OCI-LY3 (cell line): ENCODE results near the gene TIAM2.

Experiments
- H2AFZ ChIP-seq: fragments of 200-600, 300-600 bp; shearing (Covaris generic); 2 replicates; pipeline ENCODE4 v1.6.0; 2014; ENCODE audit warnings: antibody characterized with exemption, low read depth, low read length
- H3K27ac ChIP-seq: fragments of 200-600, 300-600 bp; sonication (generic); 2 replicates; pipeline ENCODE4 v1.5.1; 2014; ENCODE audit warnings: mild to moderate bottlenecking, low read length, moderate library complexity, mixed read lengths
- H3K27me3 ChIP-seq: fragments of 200-600, 300-600 bp; sonication (generic); 2 replicates; pipeline ENCODE4 v1.6.1; 2014; ENCODE audit warnings: low read depth, low read length, mixed read lengths
- H3K36me3 ChIP-seq: fragments of 200-600, 300-600 bp; sonication (generic); replicated peaks from 2 replicates; pipeline ENCODE3; 2014; ENCODE audit warnings: low read depth, low read length, mixed read lengths
- H3K4me1 ChIP-seq: fragments of 300-600, 200-600 bp; sonication (generic); 2 replicates; pipeline ENCODE4 v1.6.1; 2014; ENCODE audit warnings: low read length, mixed read lengths
- H3K4me2 ChIP-seq: fragments of 200-600, 300-600 bp; sonication (generic); 2 replicates; pipeline ENCODE4 v1.6.1; 2014; ENCODE audit warnings: low read length, mixed read lengths
- H3K4me3 ChIP-seq: fragments of 300-600, 200-600 bp; sonication (generic); 2 replicates; pipeline ENCODE4 v1.5.1; 2014; ENCODE audit warnings: antibody characterized with exemption, mild to moderate bottlenecking, low read length, moderate library complexity
- H3K79me2 ChIP-seq: fragments of 300-600, 200-600 bp; shearing (Covaris generic); 2 replicates; pipeline ENCODE4 v1.6.1; 2014; ENCODE audit warnings: mild to moderate bottlenecking, low read length, mixed read lengths
- H3K9ac ChIP-seq: fragments of 300-600, 200-600 bp; shearing (Covaris generic); 2 replicates; pipeline ENCODE4 v1.6.0; 2014; ENCODE audit warnings: mild to moderate bottlenecking, low read length, moderate library complexity
- H3K9me3 ChIP-seq: fragments of 200-600, 300-600 bp; shearing (Covaris generic); 2 replicates; pipeline ENCODE4 v1.6.1; 2014; ENCODE audit warnings: low read length, mixed read lengths; ENCODE audit not compliant: insufficient read depth
- H4K20me1 ChIP-seq: fragments of 200-600, 300-600 bp; sonication (generic); 2 replicates; pipeline ENCODE4 v1.6.1; 2016; ENCODE audit warnings: low read length, mixed read lengths; ENCODE audit not compliant: insufficient read depth
- EZH2phosphoT487 ChIP-seq: fragments of 200-600 bp; shearing (Covaris generic); IDR thresholded peaks from 2 replicates; pipeline ENCODE4 v1.6.1; 2018; ENCODE audit warnings: antibody characterized with exemption, mixed run types, low read depth
- TF ChIP-seq, protein P1 (sequence below): fragments of 200-600, 300-600 bp; sonication (generic); IDR thresholded peaks from 2 replicates; pipeline ENCODE4 v1.5.1; 2014; ENCODE audit warnings: antibody characterized with exemption, low read length, low read depth

TIAM2 gene

DNA sequence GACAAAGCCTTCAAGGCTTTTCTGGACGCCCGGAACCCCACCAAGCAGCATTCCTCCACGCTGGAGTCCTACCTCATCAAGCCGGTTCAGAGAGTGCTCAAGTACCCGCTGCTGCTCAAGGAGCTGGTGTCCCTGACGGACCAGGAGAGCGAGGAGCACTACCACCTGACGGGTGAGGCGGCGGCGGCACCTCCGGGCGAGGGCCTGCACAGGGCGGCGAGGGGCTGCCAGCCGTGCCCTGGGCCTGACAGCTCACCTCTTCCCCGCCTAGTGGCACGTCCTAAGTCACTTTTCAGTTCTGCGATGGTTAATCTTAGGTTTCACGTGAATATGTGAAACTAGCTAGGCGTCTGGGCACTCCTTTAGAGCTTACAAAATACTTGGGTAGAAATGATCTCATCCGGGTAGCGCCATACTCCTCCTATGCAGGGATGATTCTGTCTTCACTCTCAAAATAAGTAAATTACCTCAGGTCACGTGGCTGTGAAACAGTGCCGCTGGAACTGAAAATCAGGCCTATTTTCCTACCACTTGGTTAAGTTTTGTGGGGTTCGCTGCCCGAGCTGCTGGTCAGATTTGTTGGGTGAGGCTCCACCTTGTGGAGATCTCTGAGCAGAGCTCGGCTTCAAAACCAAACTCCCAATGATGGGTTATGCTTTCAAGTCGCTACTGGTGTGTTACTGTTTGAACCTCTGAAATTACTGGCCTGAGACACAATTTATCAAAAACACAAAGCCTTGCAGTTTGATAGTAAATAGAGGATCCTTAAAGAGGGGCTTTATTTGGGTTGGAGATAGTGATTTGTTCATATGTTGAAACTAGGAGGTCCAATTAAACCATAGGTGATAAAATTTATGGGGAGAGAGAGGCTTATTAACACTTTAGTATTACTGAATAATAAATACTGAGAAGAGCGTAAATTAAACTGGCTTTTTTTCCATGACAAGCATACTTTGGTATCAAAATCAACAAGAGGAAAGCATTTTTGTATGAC lies 253.2 kb downstream of the TIAM2 start:
- Histone ChIP-seq H4K20me1 (no peaks in the 10 kb centered on the region), H3K4me2 (peak overlapping the region; percentile 75), H3K27ac (peak overlapping the region; percentile 88), H3K9ac (peak overlapping the region; percentile 63), H3K27me3 (no peaks in the 10 kb centered on the region), H3K4me1 (peaks cover 12% of the 10 kb centered on the region), H3K79me2 (no peaks in the 10 kb centered on the region), H3K9me3 (no peaks in the 10 kb centered on the region), H2AFZ (peak overlapping the region; percentile 48; the same call in 1 of the 2 replicates), H3K36me3 (peaks cover 3% of the 10 kb centered on the region), H3K4me3 (peak overlapping the region; percentile 76)
- TF ChIP-seq EZH2phosphoT487 = no peak
- TF ChIP-seq, protein P1, sequence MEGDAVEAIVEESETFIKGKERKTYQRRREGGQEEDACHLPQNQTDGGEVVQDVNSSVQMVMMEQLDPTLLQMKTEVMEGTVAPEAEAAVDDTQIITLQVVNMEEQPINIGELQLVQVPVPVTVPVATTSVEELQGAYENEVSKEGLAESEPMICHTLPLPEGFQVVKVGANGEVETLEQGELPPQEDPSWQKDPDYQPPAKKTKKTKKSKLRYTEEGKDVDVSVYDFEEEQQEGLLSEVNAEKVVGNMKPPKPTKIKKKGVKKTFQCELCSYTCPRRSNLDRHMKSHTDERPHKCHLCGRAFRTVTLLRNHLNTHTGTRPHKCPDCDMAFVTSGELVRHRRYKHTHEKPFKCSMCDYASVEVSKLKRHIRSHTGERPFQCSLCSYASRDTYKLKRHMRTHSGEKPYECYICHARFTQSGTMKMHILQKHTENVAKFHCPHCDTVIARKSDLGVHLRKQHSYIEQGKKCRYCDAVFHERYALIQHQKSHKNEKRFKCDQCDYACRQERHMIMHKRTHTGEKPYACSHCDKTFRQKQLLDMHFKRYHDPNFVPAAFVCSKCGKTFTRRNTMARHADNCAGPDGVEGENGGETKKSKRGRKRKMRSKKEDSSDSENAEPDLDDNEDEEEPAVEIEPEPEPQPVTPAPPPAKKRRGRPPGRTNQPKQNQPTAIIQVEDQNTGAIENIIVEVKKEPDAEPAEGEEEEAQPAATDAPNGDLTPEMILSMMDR = peak; percentile 80

DNA sequence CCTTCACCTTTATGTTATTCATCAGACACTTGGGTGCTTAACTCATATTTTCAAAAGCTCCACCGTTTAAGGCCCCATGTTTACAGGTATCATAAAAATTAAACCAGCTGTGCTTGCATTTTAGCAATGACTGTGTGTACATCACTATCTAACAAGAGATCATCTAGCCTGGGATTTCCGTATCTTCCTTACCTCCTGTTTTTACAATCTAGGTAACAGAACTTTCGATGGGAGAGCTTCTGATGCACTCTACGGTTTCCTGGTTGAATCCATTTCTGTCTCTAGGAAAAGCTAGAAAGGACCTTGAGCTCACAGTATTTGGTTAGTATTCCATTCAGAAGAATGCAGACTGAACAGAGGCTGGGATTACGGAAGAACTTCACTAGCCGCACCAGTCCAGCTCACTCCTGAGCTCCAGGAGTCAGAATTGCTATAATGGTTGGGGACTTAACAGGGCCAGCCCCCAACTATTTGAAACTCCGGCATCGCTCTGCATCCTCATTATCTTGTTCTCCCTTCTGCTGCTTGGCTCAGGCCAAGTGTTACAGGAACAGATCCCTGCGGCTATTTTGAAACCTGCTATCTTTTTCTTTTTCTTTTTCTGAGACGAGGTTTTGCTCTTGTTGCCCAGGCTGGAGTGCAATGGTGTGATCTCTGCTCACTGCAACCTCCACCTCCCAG lies 255.7 kb downstream of the TIAM2 start:
- Histone ChIP-seq H3K4me2 (no peak overlapping the region), H3K9ac (no peak overlapping the region), H3K9me3 (no peaks in the 10 kb centered on the region), H3K36me3 (peaks cover 14% of the 10 kb centered on the region), H3K79me2 (no peaks in the 10 kb centered on the region), H3K4me1 (peaks cover 12% of the 10 kb centered on the region), H3K4me3 (no peak overlapping the region), H4K20me1 (no peaks in the 10 kb centered on the region), H2AFZ (no peak overlapping the region), H3K27me3 (no peaks in the 10 kb centered on the region), H3K27ac (no peak overlapping the region)
- TF ChIP-seq EZH2phosphoT487 = no peak
- TF ChIP-seq, protein P1 = no peak

DNA sequence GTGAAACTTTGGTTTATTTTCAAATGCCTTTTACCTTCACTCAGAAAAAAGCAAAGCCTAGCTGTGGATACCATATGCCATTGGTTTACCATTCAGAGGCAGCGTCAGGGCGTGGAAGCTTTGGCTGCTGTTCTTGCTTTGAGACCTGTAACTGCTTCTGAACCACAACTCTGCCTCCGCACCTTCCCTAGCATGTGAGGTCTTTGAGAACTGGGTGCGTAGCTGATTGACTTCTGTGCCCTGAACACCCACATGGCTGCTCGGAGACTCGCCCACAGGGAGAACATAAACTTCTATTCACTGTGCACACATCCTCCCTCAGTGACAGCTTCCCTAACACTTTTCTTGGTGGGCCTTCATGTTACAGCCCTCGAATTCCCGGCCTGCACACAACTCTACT lies 257.5 kb downstream of the TIAM2 start:
- peaks cover 14% of the 10 kb centered on the region for H3K36me3 ChIP-seq
- H3K9me3 ChIP-seq = no peaks in the 10 kb centered on the region
- H3K4me2 ChIP-seq = no peak overlapping the region

More for the DNA sequence above, 257.5 kb downstream of the TIAM2 start:
- Histone ChIP-seq H3K27ac (no peak overlapping the region), H3K4me1 (peaks cover 10% of the 10 kb centered on the region), H3K4me3 (no peak overlapping the region), H3K79me2 (no peaks in the 10 kb centered on the region), H4K20me1 (no peaks in the 10 kb centered on the region), H3K27me3 (no peaks in the 10 kb centered on the region), H3K9ac (no peak overlapping the region), H2AFZ (no peak overlapping the region)
- TF ChIP-seq, protein P1 = no peak
- TF ChIP-seq EZH2phosphoT487 = no peak
